ENCODE measurements around the gene ANKZF1. TPM values are rescaled to one million over a fixed set of nuclear protein-coding genes. Genes with fewer than 3 reads are reported as not detected.

Gene ANKZF1
- total and polyA plus RNA-seq, 3 experiments from 2014 or later, result 32.5 to 76.0 (median 72.4) TPM

GRCh38 chr2:219247678-219248642, 18.4 kb downstream of the ANKZF1 start:
- Mint-ChIP-seq H3K27ac (peak overlapping the region; percentile 88 to 99 (median 95)), H3K36me3 (peaks cover 4 to 57% (median 25%) of the 10 kb centered on the region in 3 donors), H3K4me1 (peaks cover 78 to 90% (median 80%) of the 10 kb centered on the region in 3 donors), H3K9me3 (peaks cover 0 to 2% (median 0%) of the 10 kb centered on the region in 5 donors), H3K4me3 (peak overlapping the region; percentile 81 to 99 (median 90)), H3K27me3 (peaks cover 0 to 6% of the 10 kb centered on the region in 2 donors)
- Histone ChIP-seq H3K4me1 (ENCODE audit: insufficient read depth, low read length) (peaks cover 76% of the 10 kb centered on the region), H3K9me3 (ENCODE audit: low read length) (no peaks in the 10 kb centered on the region), H3K4me3 (ENCODE audit: low read length) (peak overlapping the region; percentile 86), H3K27ac (ENCODE audit: low read depth, low read length) (peak overlapping the region; percentile 69), H3K36me3 (ENCODE audit: insufficient read depth, low read length) (peaks cover 35% of the 10 kb centered on the region), H3K27me3 (ENCODE audit: insufficient read depth, low read length, poor library complexity, severe bottlenecking) (no peaks in the 10 kb centered on the region)
- DNase-seq, result peak; percentile 52 to 86 (median 83)
- ChIA-PET CTCF (interaction anchor here (0.7 to 12.3 kb wide), 6 partner anchors 18 to 268 kb away, joined by 3 to 136 read pairs (median 24); partner anchors contain the start of genes ANKZF1, ATG9A and DNAJB2), POLR2A (interaction anchor here (0.5 to 11.9 kb wide), 10 partner anchors 18 to 352 kb away, joined by 3 to 164 read pairs (median 6); partner anchors contain the start of genes ANKZF1, ATG9A, CNPPD1 and DNAJB2)

GRCh38 chr2:219248845-219249202, 19.2 kb downstream of the ANKZF1 start:
- Histone ChIP-seq H3K9me3 (ENCODE audit: low read length) (no peaks in the 10 kb centered on the region), H3K36me3 (ENCODE audit: insufficient read depth, low read length) (peaks cover 35% of the 10 kb centered on the region), H3K27me3 (ENCODE audit: insufficient read depth, low read length, poor library complexity, severe bottlenecking) (no peaks in the 10 kb centered on the region), H3K4me3 (ENCODE audit: low read length) (peak overlapping the region; percentile 56), H3K27ac (ENCODE audit: low read depth, low read length) (peak overlapping the region; percentile 69), H3K4me1 (ENCODE audit: insufficient read depth, low read length) (peaks cover 76% of the 10 kb centered on the region)
- H3K4me3 Mint-ChIP-seq, result peak overlapping the region; percentile 84 to 99 (median 90)
- no peak for DNase-seq
- peaks cover 0 to 6% of the 10 kb centered on the region in 2 donors for H3K27me3 Mint-ChIP-seq
- POLR2A ChIA-PET, result interaction anchor here (0.5 to 11.9 kb wide), 11 partner anchors 9 to 841 kb away, joined by 3 to 164 read pairs (median 8); partner anchors contain the start of genes ABCB6, ANKZF1, ATG9A and CNPPD1
- H3K4me1 Mint-ChIP-seq, result peaks cover 78 to 84% (median 80%) of the 10 kb centered on the region in 3 donors
- peaks cover 0 to 2% (median 0%) of the 10 kb centered on the region in 5 donors for H3K9me3 Mint-ChIP-seq
- CTCF ChIA-PET, result interaction anchor here (1.0 to 12.3 kb wide), 9 partner anchors 19 to 95 kb away, joined by 3 to 136 read pairs (median 9); partner anchors contain the start of genes ANKZF1, ATG9A, DNAJB2 and NHEJ1
- peaks cover 4 to 63% (median 25%) of the 10 kb centered on the region in 3 donors for H3K36me3 Mint-ChIP-seq
- H3K27ac Mint-ChIP-seq, result peak overlapping the region; percentile 85 to 98 (median 94)

GRCh38 chr2:219249203-219249980, 19.8 kb downstream of the ANKZF1 start:
- Histone ChIP-seq H3K36me3 (ENCODE audit: insufficient read depth, low read length) (peaks cover 35% of the 10 kb centered on the region), H3K4me3 (ENCODE audit: low read length) (peak overlapping the region; percentile 56), H3K27ac (ENCODE audit: low read depth, low read length) (peak overlapping the region; percentile 69), H3K27me3 (ENCODE audit: insufficient read depth, low read length, poor library complexity, severe bottlenecking) (no peaks in the 10 kb centered on the region), H3K9me3 (ENCODE audit: low read length) (no peaks in the 10 kb centered on the region), H3K4me1 (ENCODE audit: insufficient read depth, low read length) (peaks cover 74% of the 10 kb centered on the region)
- ChIA-PET CTCF (interaction anchor here (0.7 to 12.3 kb wide), 18 partner anchors 10 to 96 kb away, joined by 3 to 136 read pairs (median 4); partner anchors contain the start of genes ANKZF1, ATG9A, DNAJB2 and NHEJ1), POLR2A (interaction anchor here (0.5 to 11.9 kb wide), 10 partner anchors 10 to 842 kb away, joined by 3 to 164 read pairs (median 8); partner anchors contain the start of genes ABCB6, ANKZF1, ATG9A and CNPPD1)
- Mint-ChIP-seq H3K9me3 (peaks cover 0 to 2% (median 0%) of the 10 kb centered on the region in 5 donors), H3K27ac (peak overlapping the region; percentile 85 to 98 (median 94)), H3K4me1 (peaks cover 75 to 81% (median 78%) of the 10 kb centered on the region in 3 donors), H3K4me3 (peak overlapping the region; percentile 84 to 99 (median 90)), H3K36me3 (peaks cover 4 to 65% (median 25%) of the 10 kb centered on the region in 3 donors), H3K27me3 (peaks cover 0 to 6% of the 10 kb centered on the region in 2 donors)
- peak; percentile 23 to 66 (median 61) for DNase-seq

DNA sequence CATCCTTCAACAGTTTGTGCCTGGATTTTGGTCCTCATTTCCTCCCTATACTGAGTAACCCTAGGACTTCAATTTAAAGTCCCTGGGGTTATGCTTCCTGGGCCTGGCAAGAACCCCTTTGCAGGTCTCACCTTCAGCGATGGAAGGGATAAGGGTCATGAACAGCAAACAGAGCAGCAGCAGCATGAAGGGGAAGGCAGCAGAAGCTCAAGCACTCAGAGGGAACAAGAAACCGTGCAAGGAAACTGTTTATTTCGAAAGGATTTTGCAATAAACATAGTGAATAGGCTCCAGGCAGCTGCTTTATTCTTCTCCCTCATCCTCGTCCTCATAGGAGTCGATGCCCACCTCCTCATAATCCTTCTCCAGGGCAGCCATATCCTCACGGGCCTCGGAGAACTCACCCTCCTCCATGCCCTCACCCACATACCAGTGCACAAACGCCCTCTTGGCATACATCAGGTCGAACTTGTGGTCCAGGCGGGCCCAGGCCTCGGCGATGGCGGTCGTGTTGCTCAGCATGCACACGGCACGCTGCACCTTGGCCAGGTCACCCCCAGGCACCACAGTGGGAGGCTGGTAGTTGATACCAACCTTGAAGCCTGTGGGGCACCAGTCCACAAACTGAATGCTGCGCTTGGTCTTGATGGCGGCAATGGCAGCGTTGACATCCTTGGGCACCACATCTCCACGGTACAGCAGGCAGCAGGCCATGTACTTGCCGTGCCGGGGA, 20.6 kb downstream of the ANKZF1 start:
- DNase-seq, result peak in 1 of 5 donors; percentile 44
- H3K4me3 ChIP-seq (ENCODE audit: low read length), result peak overlapping the region; percentile 56
- H3K27ac Mint-ChIP-seq, result peak overlapping the region; percentile 85 to 98 (median 94)
- peaks cover 74 to 79% (median 78%) of the 10 kb centered on the region in 3 donors for H3K4me1 Mint-ChIP-seq
- no peaks in the 10 kb centered on the region for H3K27me3 ChIP-seq (ENCODE audit: insufficient read depth, low read length, poor library complexity, severe bottlenecking)
- POLR2A ChIA-PET, result interaction anchor here (1.3 to 11.9 kb wide), 7 partner anchors 10 to 74 kb away, joined by 4 to 164 read pairs (median 9); partner anchors contain the start of genes ABCB6, ANKZF1, ATG9A and CNPPD1
- peaks cover 35% of the 10 kb centered on the region for H3K36me3 ChIP-seq (ENCODE audit: insufficient read depth, low read length)
- peaks cover 70% of the 10 kb centered on the region for H3K4me1 ChIP-seq (ENCODE audit: insufficient read depth, low read length)
- H3K27me3 Mint-ChIP-seq, result peaks cover 0 to 5% of the 10 kb centered on the region in 2 donors
- H3K9me3 Mint-ChIP-seq, result peaks cover 0 to 2% (median 0%) of the 10 kb centered on the region in 5 donors
- H3K4me3 Mint-ChIP-seq, result peak overlapping the region; percentile 84 to 99 (median 90)
- H3K36me3 Mint-ChIP-seq, result peaks cover 4 to 69% (median 25%) of the 10 kb centered on the region in 3 donors
- CTCF ChIA-PET, result interaction anchor here (0.7 to 12.3 kb wide), 17 partner anchors 11 to 96 kb away, joined by 3 to 136 read pairs (median 4); partner anchors contain the start of genes ANKZF1, ATG9A, DNAJB2 and NHEJ1
- H3K9me3 ChIP-seq (ENCODE audit: low read length), result no peaks in the 10 kb centered on the region
- peak overlapping the region; percentile 69 for H3K27ac ChIP-seq (ENCODE audit: low read depth, low read length)

- Mint-ChIP-seq H3K9me3 (no peaks in the 10 kb centered on the region), H3K27ac (peak overlapping the region; percentile 45 to 98 (median 94)), H3K4me1 (peaks cover 67 to 73% (median 68%) of the 10 kb centered on the region in 3 donors), H3K36me3 (peaks cover 4 to 66% (median 25%) of the 10 kb centered on the region in 3 donors), H3K27me3 (peaks cover 0 to 4% of the 10 kb centered on the region in 2 donors), H3K4me3 (peak overlapping the region; percentile 84 to 99 (median 89))
- H3K27ac ChIP-seq (ENCODE audit: low read depth, low read length), result peak overlapping the region; percentile 95
- DNase-seq, result no peak
- H3K4me1 ChIP-seq (ENCODE audit: insufficient read depth, low read length), result peaks cover 60% of the 10 kb centered on the region
- H3K27me3 ChIP-seq (ENCODE audit: insufficient read depth, low read length, poor library complexity, severe bottlenecking), result no peaks in the 10 kb centered on the region
- peaks cover 35% of the 10 kb centered on the region for H3K36me3 ChIP-seq (ENCODE audit: insufficient read depth, low read length)
- ChIA-PET CTCF (interaction anchor here (0.6 to 12.3 kb wide), 8 partner anchors 10 to 44 kb away, joined by 3 to 136 read pairs (median 6); partner anchors contain the start of genes ANKZF1, ATG9A and DNAJB2), POLR2A (interaction anchor here (0.5 to 11.9 kb wide), 8 partner anchors 10 to 871 kb away, joined by 3 to 164 read pairs (median 6); partner anchors contain the start of genes ABCB6, ANKZF1, ATG9A and CNPPD1)
- no peaks in the 10 kb centered on the region for H3K9me3 ChIP-seq (ENCODE audit: low read length)
- H3K4me3 ChIP-seq (ENCODE audit: low read length), result peak overlapping the region; percentile 99
Observed at GRCh38 chr2:219251656-219252055, 22.1 kb downstream of the ANKZF1 start.

- H3K4me1 ChIP-seq (ENCODE audit: insufficient read depth, low read length), result peaks cover 55% of the 10 kb centered on the region
- peak in 2 of 5 donors; percentile 14 to 57 for DNase-seq
- H3K4me3 ChIP-seq (ENCODE audit: low read length), result peak overlapping the region; percentile 99
- peaks cover 35% of the 10 kb centered on the region for H3K36me3 ChIP-seq (ENCODE audit: insufficient read depth, low read length)
- ChIA-PET POLR2A (interaction anchor here (0.5 to 11.9 kb wide), 9 partner anchors 9 to 871 kb away, joined by 3 to 164 read pairs (median 4); partner anchors contain the start of genes ABCB6, ANKZF1, ATG9A and CNPPD1), CTCF (interaction anchor here (0.6 to 12.3 kb wide), 11 partner anchors 9 to 76 kb away, joined by 3 to 136 read pairs (median 5); partner anchors contain the start of genes ANKZF1, ATG9A and DNAJB2)
- Mint-ChIP-seq H3K4me1 (peaks cover 63 to 69% (median 64%) of the 10 kb centered on the region in 3 donors), H3K36me3 (peaks cover 4 to 66% (median 25%) of the 10 kb centered on the region in 3 donors), H3K4me3 (peak overlapping the region; percentile 84 to 99 (median 89)), H3K27me3 (peaks cover 0 to 4% of the 10 kb centered on the region in 2 donors), H3K27ac (peak overlapping the region; percentile 85 to 98 (median 96)), H3K9me3 (no peaks in the 10 kb centered on the region)
- H3K9me3 ChIP-seq (ENCODE audit: low read length), result no peaks in the 10 kb centered on the region
- peak overlapping the region; percentile 95 for H3K27ac ChIP-seq (ENCODE audit: low read depth, low read length)
- H3K27me3 ChIP-seq (ENCODE audit: insufficient read depth, low read length, poor library complexity, severe bottlenecking), result no peaks in the 10 kb centered on the region
Observed at GRCh38 chr2:219252084-219252483, 22.5 kb downstream of the ANKZF1 start.
